Upper lobe of left lung (tissue), 4 donors: ENCODE results near the gene SLAMF9.

ENCODE experiments used
- POLR2A ChIP-seq, 4 donors: fragments of 450-650 bp; IDR thresholded peaks; one replicate each; pipeline ENCODE4 v1.5.1; 2016 to 2017; ENCODE audit warnings: antibody characterized with exemption in 4 of 4, mild to moderate bottlenecking in 2 of 4
- TF ChIP-seq, protein P1 (sequence below), 6 experiments: fragments of 450-650 bp in 4 of 6; fragments of 200-600 bp in 2 of 6; sonication (generic) in 2 of 6; IDR thresholded peaks; one replicate each; pipeline ENCODE4 v1.5.1; 2016 to 2019; ENCODE audit warnings: antibody characterized with exemption in 6 of 6

DNA sequence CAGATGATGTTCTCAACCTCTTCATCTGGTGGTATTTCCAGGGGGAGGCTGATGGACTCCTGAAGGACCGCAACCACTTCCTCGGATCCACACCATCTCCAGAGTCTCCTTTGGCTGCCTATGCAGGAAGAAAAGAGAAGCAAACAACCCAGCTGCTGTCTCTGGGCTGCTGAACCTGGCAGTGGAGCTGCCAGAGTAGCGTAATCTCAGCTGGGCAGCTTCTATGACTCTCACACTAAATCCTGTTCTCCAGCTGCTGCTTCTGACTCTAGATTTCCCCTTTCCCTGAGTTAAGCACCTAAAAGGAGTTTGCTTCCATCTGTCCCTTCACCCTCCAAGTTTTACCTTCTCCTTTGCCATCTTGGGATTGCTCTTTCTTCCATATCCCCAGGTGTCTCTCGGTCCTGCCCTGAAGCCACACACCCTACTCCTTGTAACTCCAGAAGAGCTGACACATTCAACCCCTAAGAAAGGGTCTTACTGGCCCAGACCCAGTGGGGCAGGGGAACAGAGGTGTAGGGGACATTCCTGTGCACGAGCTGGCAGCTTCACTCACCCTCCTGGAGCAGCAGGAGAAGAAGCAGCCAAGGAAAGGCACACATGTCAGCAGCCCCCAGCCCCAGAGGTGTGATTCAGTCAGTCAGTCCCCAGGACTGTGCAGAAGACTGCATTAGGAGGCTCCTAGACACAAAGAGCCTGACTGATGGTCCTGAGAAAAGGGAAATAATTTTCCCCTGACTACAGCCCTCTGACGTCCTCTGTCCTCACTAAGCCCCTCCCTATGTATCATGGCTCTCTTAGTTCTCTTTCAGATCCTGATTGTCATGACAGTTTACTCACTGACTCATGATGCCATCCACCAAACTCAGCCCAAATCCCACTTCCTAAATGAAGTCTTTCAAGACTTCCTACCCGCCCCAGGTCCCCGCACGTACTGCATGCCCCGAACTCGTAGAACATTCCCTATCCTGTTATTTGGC, at the start of gene SLAMF9:
- TF ChIP-seq, protein P1, sequence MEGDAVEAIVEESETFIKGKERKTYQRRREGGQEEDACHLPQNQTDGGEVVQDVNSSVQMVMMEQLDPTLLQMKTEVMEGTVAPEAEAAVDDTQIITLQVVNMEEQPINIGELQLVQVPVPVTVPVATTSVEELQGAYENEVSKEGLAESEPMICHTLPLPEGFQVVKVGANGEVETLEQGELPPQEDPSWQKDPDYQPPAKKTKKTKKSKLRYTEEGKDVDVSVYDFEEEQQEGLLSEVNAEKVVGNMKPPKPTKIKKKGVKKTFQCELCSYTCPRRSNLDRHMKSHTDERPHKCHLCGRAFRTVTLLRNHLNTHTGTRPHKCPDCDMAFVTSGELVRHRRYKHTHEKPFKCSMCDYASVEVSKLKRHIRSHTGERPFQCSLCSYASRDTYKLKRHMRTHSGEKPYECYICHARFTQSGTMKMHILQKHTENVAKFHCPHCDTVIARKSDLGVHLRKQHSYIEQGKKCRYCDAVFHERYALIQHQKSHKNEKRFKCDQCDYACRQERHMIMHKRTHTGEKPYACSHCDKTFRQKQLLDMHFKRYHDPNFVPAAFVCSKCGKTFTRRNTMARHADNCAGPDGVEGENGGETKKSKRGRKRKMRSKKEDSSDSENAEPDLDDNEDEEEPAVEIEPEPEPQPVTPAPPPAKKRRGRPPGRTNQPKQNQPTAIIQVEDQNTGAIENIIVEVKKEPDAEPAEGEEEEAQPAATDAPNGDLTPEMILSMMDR (IDR thresholded peaks at IDR 0.05): no peak
- TF ChIP-seq POLR2A (IDR thresholded peaks at IDR 0.05): no peak
